Measurements from ENCODE around the gene ABHD1. TPM values are rescaled to one million over a fixed set of nuclear protein-coding genes. Genes with fewer than 3 reads are reported as not detected.
A peak's percentile ranks its signal among the peaks of the same experiment; 100 is the strongest.
"Not testable (repeated sequence)": the region's sequence is repeated elsewhere in the genome, so short reads cannot be mapped to it uniquely, and the experiment has no call there.

ABHD1 gene
- total and polyA plus RNA-seq, 2 experiments from 2014 or later = 0.38 to 0.55 TPM

GRCh38 chr2:27109083-27109482 is 14.5 kb upstream of the ABHD1 start (continued):
- TF ChIP-seq CTCF (conservative IDR thresholded peaks at IDR 0.05; ENCODE audit: low read depth in 2 of 2) = no peak
- TF ChIP-seq ETS1 (IDR thresholded peaks at IDR 0.05) = no peak
- no peak for TF ChIP-seq POLR2AphosphoS5 (IDR thresholded peaks at IDR 0.05; ENCODE audit: low read depth)
- TF ChIP-seq ZNF114 (CRISPR knock-in tag; IDR thresholded peaks at IDR 0.05) = no peak
- no peak for TF ChIP-seq EZH2 (IDR thresholded peaks at IDR 0.05; ENCODE audit: low read depth, unreplicated experiment)
- TF ChIP-seq, protein P1, sequence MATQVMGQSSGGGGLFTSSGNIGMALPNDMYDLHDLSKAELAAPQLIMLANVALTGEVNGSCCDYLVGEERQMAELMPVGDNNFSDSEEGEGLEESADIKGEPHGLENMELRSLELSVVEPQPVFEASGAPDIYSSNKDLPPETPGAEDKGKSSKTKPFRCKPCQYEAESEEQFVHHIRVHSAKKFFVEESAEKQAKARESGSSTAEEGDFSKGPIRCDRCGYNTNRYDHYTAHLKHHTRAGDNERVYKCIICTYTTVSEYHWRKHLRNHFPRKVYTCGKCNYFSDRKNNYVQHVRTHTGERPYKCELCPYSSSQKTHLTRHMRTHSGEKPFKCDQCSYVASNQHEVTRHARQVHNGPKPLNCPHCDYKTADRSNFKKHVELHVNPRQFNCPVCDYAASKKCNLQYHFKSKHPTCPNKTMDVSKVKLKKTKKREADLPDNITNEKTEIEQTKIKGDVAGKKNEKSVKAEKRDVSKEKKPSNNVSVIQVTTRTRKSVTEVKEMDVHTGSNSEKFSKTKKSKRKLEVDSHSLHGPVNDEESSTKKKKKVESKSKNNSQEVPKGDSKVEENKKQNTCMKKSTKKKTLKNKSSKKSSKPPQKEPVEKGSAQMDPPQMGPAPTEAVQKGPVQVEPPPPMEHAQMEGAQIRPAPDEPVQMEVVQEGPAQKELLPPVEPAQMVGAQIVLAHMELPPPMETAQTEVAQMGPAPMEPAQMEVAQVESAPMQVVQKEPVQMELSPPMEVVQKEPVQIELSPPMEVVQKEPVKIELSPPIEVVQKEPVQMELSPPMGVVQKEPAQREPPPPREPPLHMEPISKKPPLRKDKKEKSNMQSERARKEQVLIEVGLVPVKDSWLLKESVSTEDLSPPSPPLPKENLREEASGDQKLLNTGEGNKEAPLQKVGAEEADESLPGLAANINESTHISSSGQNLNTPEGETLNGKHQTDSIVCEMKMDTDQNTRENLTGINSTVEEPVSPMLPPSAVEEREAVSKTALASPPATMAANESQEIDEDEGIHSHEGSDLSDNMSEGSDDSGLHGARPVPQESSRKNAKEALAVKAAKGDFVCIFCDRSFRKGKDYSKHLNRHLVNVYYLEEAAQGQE (IDR thresholded peaks at IDR 0.05; ENCODE audit: unreplicated experiment) = no peak
- TF ChIP-seq CREB1 (CRISPR knock-in tag; IDR thresholded peaks at IDR 0.05; ENCODE audit: low read depth) = no peak
- no peak for TF ChIP-seq ZNF331 (CRISPR knock-in tag; IDR thresholded peaks at IDR 0.05; ENCODE audit: low read depth)
- TF ChIP-seq NANOG (IDR thresholded peaks at IDR 0.05; ENCODE audit: borderline replicate concordance) = no peak
- no peak for TF ChIP-seq JUNB (IDR thresholded peaks at IDR 0.05; ENCODE audit: unreplicated experiment)
- no peak for TF ChIP-seq STAT1 (IDR thresholded peaks at IDR 0.05; ENCODE audit: unreplicated experiment)

DNA sequence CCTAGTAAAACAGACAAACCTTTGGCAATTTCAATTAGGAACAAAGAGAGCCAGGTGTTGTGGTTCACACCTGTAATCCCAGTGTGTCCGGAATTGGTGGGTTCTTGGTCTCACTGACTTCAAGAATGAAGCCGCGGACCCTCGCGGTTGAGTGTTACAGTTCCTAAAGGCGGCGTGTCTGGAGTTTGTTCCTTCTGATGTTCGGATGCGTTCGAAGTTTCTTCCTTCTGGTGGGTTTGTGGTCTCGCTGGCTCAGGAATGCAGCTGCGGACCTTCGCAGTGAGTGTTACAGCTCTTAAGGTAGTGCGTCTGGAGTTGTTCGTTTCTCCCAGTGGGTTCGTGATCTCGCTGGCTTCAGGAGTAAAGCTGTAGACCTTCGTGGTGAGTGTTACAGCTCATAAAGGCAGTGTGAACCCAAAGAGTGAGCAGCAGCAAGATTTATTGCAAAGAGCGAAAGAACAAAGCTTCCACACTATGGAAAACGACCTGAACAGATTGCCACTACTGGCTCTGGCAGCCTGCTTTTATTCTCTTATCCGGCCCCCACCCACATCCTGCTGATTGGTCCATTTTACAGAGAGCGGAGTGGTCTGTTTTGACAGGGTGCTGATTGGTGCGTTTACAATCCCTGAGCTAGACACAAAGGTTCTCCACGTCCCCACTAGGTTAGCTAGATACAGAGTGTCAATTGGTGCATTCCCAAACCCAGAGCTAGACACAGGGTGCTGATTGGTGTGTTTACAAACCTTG is 12.8 kb upstream of the ABHD1 start:
- not testable (repeated sequence) for H3K27ac Mint-ChIP-seq; ATAC-seq; H3K36me3 Mint-ChIP-seq (ENCODE audit: low read depth)

DNA sequence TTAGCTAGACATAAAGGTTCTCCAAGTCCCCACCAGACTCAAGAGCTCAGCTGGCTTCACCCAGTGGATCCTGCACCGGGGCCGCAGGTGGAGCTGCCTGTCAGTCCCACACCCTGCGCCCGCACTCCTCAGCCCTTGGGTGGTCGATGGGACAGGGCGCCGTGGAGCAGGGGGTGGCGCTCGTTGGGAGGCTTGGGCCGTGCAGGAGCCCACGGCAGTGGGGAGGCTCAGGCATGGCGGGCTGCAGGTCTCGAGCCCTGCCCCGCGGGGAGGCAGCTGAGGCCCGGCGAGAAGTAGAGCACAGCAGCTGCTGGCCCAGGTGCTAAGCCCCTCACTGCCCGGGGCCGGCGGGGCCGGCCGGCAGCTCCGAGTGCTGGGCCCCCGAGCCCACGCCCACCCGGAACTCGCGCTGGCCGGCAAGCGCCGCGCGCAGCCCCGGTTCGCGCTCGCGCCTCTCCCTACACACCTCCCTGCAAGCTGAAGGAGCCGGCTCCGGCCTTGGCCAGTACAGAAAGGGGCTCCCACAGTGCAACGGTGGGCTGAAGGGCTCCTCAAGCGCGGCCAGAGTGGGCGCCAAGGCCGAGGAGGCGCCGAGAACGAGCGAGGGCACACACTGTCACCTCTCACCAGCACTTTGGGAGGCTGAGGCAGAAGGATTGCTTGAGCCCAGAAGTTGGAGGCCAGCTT is 12.1 kb upstream of the ABHD1 start:
- H4K20me1 ChIP-seq (replicated peaks; ENCODE audit: insufficient read depth); H3K27ac Mint-ChIP-seq; H3K4me3 ChIP-seq; H3K36me3 Mint-ChIP-seq (ENCODE audit: low read depth); H3K27me3 ChIP-seq (ENCODE audit: insufficient read depth); H3K79me2 ChIP-seq (replicated peaks; ENCODE audit: insufficient read depth); DNase-seq (ENCODE audit: low spot score); H3K36me3 ChIP-seq (ENCODE audit: insufficient read depth); H3K27me3 Mint-ChIP-seq (ENCODE audit: insufficient read depth, low read depth, poor library complexity); H3K4me1 Mint-ChIP-seq; H3K9me2 ChIP-seq (ENCODE audit: insufficient read depth); H3K4me3 Mint-ChIP-seq; H3F3A ChIP-seq (replicated peaks; ENCODE audit: low read depth); H3K27ac ChIP-seq (ENCODE audit: low read depth); H3K4me2 ChIP-seq; H3K4me1 ChIP-seq (ENCODE audit: insufficient read depth); ATAC-seq; H3K9me3 Mint-ChIP-seq; H2AFZ ChIP-seq: not testable (repeated sequence)

More for the DNA sequence above, 12.8 kb upstream of the ABHD1 start:
- not testable (repeated sequence) for H3K79me2 ChIP-seq (replicated peaks; ENCODE audit: insufficient read depth); H4K20me1 ChIP-seq (replicated peaks; ENCODE audit: insufficient read depth); H3K9me2 ChIP-seq (ENCODE audit: insufficient read depth); H3K9me3 Mint-ChIP-seq; H3K27ac ChIP-seq (ENCODE audit: low read depth); H3K4me3 ChIP-seq; DNase-seq (ENCODE audit: low spot score); H3K27me3 Mint-ChIP-seq (ENCODE audit: insufficient read depth, low read depth, poor library complexity); H2AFZ ChIP-seq; H3K4me1 Mint-ChIP-seq; H3K4me2 ChIP-seq; H3K4me1 ChIP-seq (ENCODE audit: insufficient read depth); H3F3A ChIP-seq (replicated peaks; ENCODE audit: low read depth); H3K27me3 ChIP-seq (ENCODE audit: insufficient read depth); H3K36me3 ChIP-seq (ENCODE audit: insufficient read depth)
- H3K4me3 Mint-ChIP-seq = peak overlapping the region; percentile 22; the same call in 2 of the 3 replicates

Measured in GM23338 (cell line).